Measurements from ENCODE around the gene POP5. TPM values are rescaled to one million over a fixed set of nuclear protein-coding genes. Genes with fewer than 3 reads are reported as not detected.

The POP5 gene
- total RNA-seq, 1 experiment from 2014 or later = 49.5 TPM

- peaks cover 69% of the 10 kb centered on the region for H3K36me3 Mint-ChIP-seq (ENCODE audit: insufficient read depth, unreplicated experiment)
- TF ChIP-seq CTCF (IDR thresholded peaks at IDR 0.05; ENCODE audit: insufficient read depth in 1 of 2, low read depth in 1 of 2, low read length in 1 of 2, severe bottlenecking in 1 of 2, unreplicated experiment in 1 of 2) = no peak
- POLR2A ChIA-PET = no interaction called here
Observed at GRCh38 chr12:120579179-120579578, 2.0 kb downstream of the POP5 start.

GRCh38 chr12:120574106-120574505 is 7.1 kb downstream of the POP5 start:
- Mint-ChIP-seq H3K4me3 (ENCODE audit: unreplicated experiment) (no peak overlapping the region), H3K4me1 (ENCODE audit: low read depth, unreplicated experiment) (peaks cover 20% of the 10 kb centered on the region), H3K36me3 (ENCODE audit: insufficient read depth, unreplicated experiment) (peaks cover 91% of the 10 kb centered on the region), H3K27ac (ENCODE audit: unreplicated experiment) (peak overlapping the region; percentile 34), H3K27me3 (ENCODE audit: insufficient read depth, unreplicated experiment) (no peaks in the 10 kb centered on the region), H3K9me3 (ENCODE audit: unreplicated experiment) (no peaks in the 10 kb centered on the region)
- no peak for DNase-seq
- BruUV-seq (replicated peaks) = no TSS peak
- ChIA-PET POLR2A (no interaction called here), CTCF (interaction anchor here (0.6 kb wide), 1 partner anchor 24 kb away, joined by 6 read pairs; no protein-coding TSS in a partner anchor)
- H3K36me3 ChIP-seq (ENCODE audit: control insufficient read depth, insufficient read depth, low read length) = peaks cover 3% of the 10 kb centered on the region
- no peak for TF ChIP-seq CTCF (IDR thresholded peaks at IDR 0.05; ENCODE audit: insufficient read depth in 1 of 2, low read depth in 1 of 2, low read length in 1 of 2, severe bottlenecking in 1 of 2, unreplicated experiment in 1 of 2)
- no peak overlapping the region for H3K4me3 ChIP-seq (ENCODE audit: low read depth, low read length)
- no peaks in the 10 kb centered on the region for H3K27me3 ChIP-seq (replicated peaks; ENCODE audit: control insufficient read depth, insufficient read depth, low read length)
- intact Hi-C loops (cut with micrococcal nuclease; ENCODE audit: unreplicated experiment) = no loop called here
- H3K9me3 ChIP-seq = no peaks in the 10 kb centered on the region
- peaks cover 26% of the 10 kb centered on the region for H3K4me1 ChIP-seq

More at GRCh38 chr12:120579179-120579578, 2.0 kb downstream of the POP5 start:
- no peaks in the 10 kb centered on the region for H3K9me3 Mint-ChIP-seq (ENCODE audit: unreplicated experiment)
- H3K4me3 Mint-ChIP-seq (ENCODE audit: unreplicated experiment) = no peak overlapping the region
- no peak overlapping the region for H3K27ac Mint-ChIP-seq (ENCODE audit: unreplicated experiment)
- no TSS peak for BruUV-seq (replicated peaks)
- DNase-seq = no peak
- no peaks in the 10 kb centered on the region for H3K4me1 ChIP-seq
- H3K36me3 ChIP-seq (ENCODE audit: control insufficient read depth, insufficient read depth, low read length) = peaks cover 3% of the 10 kb centered on the region
- H3K4me3 ChIP-seq (ENCODE audit: low read depth, low read length) = no peak overlapping the region
- intact Hi-C loops (cut with micrococcal nuclease; ENCODE audit: unreplicated experiment) = no loop called here
- H3K9me3 ChIP-seq = no peaks in the 10 kb centered on the region
- CTCF ChIA-PET = interaction anchor here (0.6 kb wide), 1 partner anchor 27 kb away, joined by 8 read pairs; no protein-coding TSS in a partner anchor
- no peaks in the 10 kb centered on the region for H3K27me3 ChIP-seq (replicated peaks; ENCODE audit: control insufficient read depth, insufficient read depth, low read length)
- H3K4me1 Mint-ChIP-seq (ENCODE audit: low read depth, unreplicated experiment) = peaks cover 15% of the 10 kb centered on the region
- no peaks in the 10 kb centered on the region for H3K27me3 Mint-ChIP-seq (ENCODE audit: insufficient read depth, unreplicated experiment)

- Mint-ChIP-seq H3K4me3 (ENCODE audit: unreplicated experiment) (no peak overlapping the region), H3K27me3 (ENCODE audit: insufficient read depth, unreplicated experiment) (no peaks in the 10 kb centered on the region), H3K27ac (ENCODE audit: unreplicated experiment) (peak overlapping the region; percentile 34), H3K4me1 (ENCODE audit: low read depth, unreplicated experiment) (peaks cover 20% of the 10 kb centered on the region), H3K9me3 (ENCODE audit: unreplicated experiment) (no peaks in the 10 kb centered on the region), H3K36me3 (ENCODE audit: insufficient read depth, unreplicated experiment) (peaks cover 94% of the 10 kb centered on the region)
- no peak for TF ChIP-seq CTCF (IDR thresholded peaks at IDR 0.05; ENCODE audit: insufficient read depth in 1 of 2, low read depth in 1 of 2, low read length in 1 of 2, severe bottlenecking in 1 of 2, unreplicated experiment in 1 of 2)
- ChIA-PET POLR2A (no interaction called here), CTCF (interaction anchor here (0.6 kb wide), 1 partner anchor 23 kb away, joined by 6 read pairs; no protein-coding TSS in a partner anchor)
- peaks cover 1% of the 10 kb centered on the region for H3K36me3 ChIP-seq (ENCODE audit: control insufficient read depth, insufficient read depth, low read length)
- no peak overlapping the region for H3K4me3 ChIP-seq (ENCODE audit: low read depth, low read length)
- H3K4me1 ChIP-seq = peaks cover 26% of the 10 kb centered on the region
- H3K27me3 ChIP-seq (replicated peaks; ENCODE audit: control insufficient read depth, insufficient read depth, low read length) = no peaks in the 10 kb centered on the region
- intact Hi-C loops (cut with micrococcal nuclease; ENCODE audit: unreplicated experiment) = no loop called here
- BruUV-seq (replicated peaks) = no TSS peak
- DNase-seq = no peak
- no peaks in the 10 kb centered on the region for H3K9me3 ChIP-seq
Observed at GRCh38 chr12:120573560-120573959, 7.6 kb downstream of the POP5 start.
